GM18858 (cell line): ENCODE results near the gene FMNL2.
A peak's percentile ranks its signal among the peaks of the same experiment; 100 is the strongest.

ENCODE experiments used
- ATAC-seq: cut with Tn5 transposase; IDR thresholded peaks from one replicate; pipeline ENCODE4 v1.9.1; 2021; ENCODE audit not compliant: unreplicated experiment

FMNL2 gene

GRCh38 chr2:152548111-152548875, 213.3 kb downstream of the FMNL2 start:
- ATAC-seq, result no peak

- ATAC-seq, result no peak
Measured at GRCh38 chr2:152548996-152549395, 214.0 kb downstream of the FMNL2 start.

- ATAC-seq, result no peak
Measured at GRCh38 chr2:152549423-152549822, 214.4 kb downstream of the FMNL2 start.

- ATAC-seq, result no peak
Measured at GRCh38 chr2:152550386-152550785, 215.4 kb downstream of the FMNL2 start.

GRCh38 chr2:152552888-152553287, 217.9 kb downstream of the FMNL2 start:
- no peak for ATAC-seq

GRCh38 chr2:152553518-152553917, 218.5 kb downstream of the FMNL2 start:
- no peak for ATAC-seq

GRCh38 chr2:152555048-152555447, 220.1 kb downstream of the FMNL2 start:
- ATAC-seq, result no peak

- ATAC-seq, result no peak
Measured at GRCh38 chr2:152556506-152556905, 221.5 kb downstream of the FMNL2 start.

GRCh38 chr2:152557273-152557888, 222.4 kb downstream of the FMNL2 start:
- no peak for ATAC-seq

- ATAC-seq, result no peak
Measured at GRCh38 chr2:152558158-152558984, 223.4 kb downstream of the FMNL2 start.

- no peak for ATAC-seq
Measured at GRCh38 chr2:152559008-152559407, 224.0 kb downstream of the FMNL2 start.

GRCh38 chr2:152560166-152560565, 225.2 kb downstream of the FMNL2 start:
- no peak for ATAC-seq

- no peak for ATAC-seq
Measured at GRCh38 chr2:152560873-152561595, 226.1 kb downstream of the FMNL2 start.

- ATAC-seq, result no peak
Measured at GRCh38 chr2:152562198-152562884, 227.4 kb downstream of the FMNL2 start.

- no peak for ATAC-seq
Measured at GRCh38 chr2:152563764-152564163, 228.8 kb downstream of the FMNL2 start.

- peak; percentile 91 for ATAC-seq
Measured at GRCh38 chr2:152564754-152565551, 230.0 kb downstream of the FMNL2 start.

GRCh38 chr2:152565884-152566727, 231.1 kb downstream of the FMNL2 start:
- ATAC-seq, result peak; percentile 64

GRCh38 chr2:152566728-152567069, 231.7 kb downstream of the FMNL2 start:
- peak; percentile 25 for ATAC-seq

- no peak for ATAC-seq
Measured at GRCh38 chr2:152568531-152568930, 233.6 kb downstream of the FMNL2 start.
